ENCODE results near the gene SYNGR4. TPM values are rescaled to one million over a fixed set of nuclear protein-coding genes. Genes with fewer than 3 reads are reported as not detected.
"Not testable (repeated sequence)": the region's sequence is repeated elsewhere in the genome, so short reads cannot be mapped to it uniquely, and the experiment has no call there.

The SYNGR4 gene, protein sequence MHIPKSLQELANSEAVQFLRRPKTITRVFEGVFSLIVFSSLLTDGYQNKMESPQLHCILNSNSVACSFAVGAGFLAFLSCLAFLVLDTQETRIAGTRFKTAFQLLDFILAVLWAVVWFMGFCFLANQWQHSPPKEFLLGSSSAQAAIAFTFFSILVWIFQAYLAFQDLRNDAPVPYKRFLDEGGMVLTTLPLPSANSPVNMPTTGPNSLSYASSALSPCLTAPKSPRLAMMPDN
- polyA plus RNA-seq, result not detected

DNA sequence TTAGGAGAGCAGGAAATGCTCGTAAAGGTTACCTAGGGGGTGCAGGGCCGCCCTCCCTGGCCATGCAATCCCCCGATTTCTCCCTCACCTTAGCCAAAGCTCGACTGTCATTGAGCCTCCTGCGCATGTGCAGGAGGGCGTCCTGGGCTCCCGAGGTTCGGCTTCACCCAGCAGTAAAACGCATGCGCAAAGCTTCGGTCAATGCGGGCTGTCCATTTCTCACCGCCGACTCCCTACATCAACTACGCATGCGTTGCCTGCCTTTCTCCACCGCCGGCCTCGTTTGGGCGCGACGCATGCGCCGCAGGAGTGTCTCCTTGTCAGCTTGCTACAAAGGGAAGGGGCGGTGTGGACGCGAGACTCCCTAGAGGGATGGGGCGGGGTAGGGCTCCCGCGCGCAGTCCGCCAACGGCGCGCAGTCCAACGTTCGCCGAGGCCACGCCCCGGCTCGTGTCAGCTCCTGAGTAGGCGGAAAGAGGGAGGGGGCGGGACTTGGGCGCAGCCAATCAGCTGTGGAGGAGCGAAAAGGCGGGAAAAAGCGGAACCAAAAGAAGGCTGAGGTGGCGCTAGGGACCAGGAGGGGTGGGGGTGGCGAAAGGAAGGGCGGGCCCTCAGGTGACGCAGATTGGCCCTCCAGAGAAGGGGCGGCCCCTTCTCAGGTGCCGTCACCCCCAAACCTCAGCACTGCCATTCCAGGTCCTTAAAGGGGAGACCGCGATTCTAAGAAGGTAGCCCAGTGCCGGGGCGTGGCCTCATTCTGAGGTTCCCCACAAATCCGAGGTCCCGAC is at the start of gene SYNGR4, which contains the start of gene TMEM143:
Gene SYNGR4 (plus strand): TSS at position 558 of the 788 bp plus-strand sequence. CDS start 1,476 bp downstream, outside the sequence.
Gene TMEM143 (minus strand): TSS at position 131 of the 788 bp plus-strand sequence. CDS start 20 bp downstream, at position 111.
- Mint-ChIP-seq H3K36me3 (no peaks in the 10 kb centered on the region), H3K4me1 (peaks cover 12 to 18% of the 10 kb centered on the region in 2 donors), H3K27ac (peak within 1 kb of the TSS; percentile 81 to 96 (median 92))

DNA sequence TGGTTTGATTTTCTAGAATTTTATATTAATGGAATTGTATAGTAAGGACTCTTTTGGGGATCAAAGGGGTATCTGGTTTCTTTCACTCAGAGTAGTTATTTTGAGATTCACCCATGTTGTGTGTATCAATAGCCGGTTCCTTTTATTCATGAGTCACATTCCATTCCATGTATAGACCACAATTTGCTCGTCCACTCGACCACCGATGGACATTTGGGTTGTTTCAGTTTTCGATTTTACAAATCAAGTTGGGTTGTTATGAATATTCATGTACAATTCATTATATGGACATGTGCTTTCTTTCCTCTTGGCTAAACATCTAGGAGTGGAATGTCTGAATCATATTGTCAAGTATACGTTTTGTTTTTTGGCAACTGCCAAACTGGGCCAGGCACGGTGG is 48.5 kb upstream of the SYNGR4 start:
- peaks cover 8 to 9% of the 10 kb centered on the region in 2 donors for H3K4me1 Mint-ChIP-seq
- H3K27ac Mint-ChIP-seq, result no peak overlapping the region
- H3K27me3 Mint-ChIP-seq (ENCODE audit: low read depth in 3 of 3), result peaks cover 0 to 2% (median 2%) of the 10 kb centered on the region in 3 donors
- H3K9me3 Mint-ChIP-seq, result no peaks in the 10 kb centered on the region
- H3K4me3 Mint-ChIP-seq, result no peak overlapping the region
- H3K36me3 Mint-ChIP-seq, result no peaks in the 10 kb centered on the region
- DNase-seq, result no peak

More for the DNA sequence above, at the start of gene SYNGR4, which contains the start of gene TMEM143:
- H3K27me3 Mint-ChIP-seq (ENCODE audit: low read depth in 3 of 3), result peaks cover 5 to 9% (median 8%) of the 10 kb centered on the region in 3 donors
- H3K4me3 Mint-ChIP-seq, result peak within 1 kb of the TSS; percentile 88 to 94 (median 90)
- peak; percentile 97 to 99 (median 98) for DNase-seq
- no peaks in the 10 kb centered on the region for H3K9me3 Mint-ChIP-seq

DNA sequence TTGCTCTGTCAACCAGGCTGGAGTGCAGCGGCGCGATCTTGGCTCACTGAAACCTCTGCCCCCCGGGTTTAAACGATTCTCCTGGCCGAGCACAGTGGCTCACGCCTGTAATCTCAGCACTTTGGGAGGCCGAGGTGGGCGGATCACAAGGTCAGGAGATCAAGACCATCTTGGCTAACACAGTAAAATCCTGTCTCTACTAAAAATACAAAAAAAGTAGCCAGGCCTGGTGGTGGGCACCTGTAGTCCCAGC is 46.5 kb upstream of the SYNGR4 start:
- H3K27ac Mint-ChIP-seq, H3K36me3 Mint-ChIP-seq, H3K9me3 Mint-ChIP-seq, DNase-seq, H3K4me3 Mint-ChIP-seq: not testable (repeated sequence)
- H3K27me3 Mint-ChIP-seq (ENCODE audit: low read depth in 3 of 3), result peaks cover 13 to 18% (median 16%) of the 10 kb centered on the region in 3 donors
- H3K4me1 Mint-ChIP-seq, result peaks cover 26% of the 10 kb centered on the region in 2 donors

DNA sequence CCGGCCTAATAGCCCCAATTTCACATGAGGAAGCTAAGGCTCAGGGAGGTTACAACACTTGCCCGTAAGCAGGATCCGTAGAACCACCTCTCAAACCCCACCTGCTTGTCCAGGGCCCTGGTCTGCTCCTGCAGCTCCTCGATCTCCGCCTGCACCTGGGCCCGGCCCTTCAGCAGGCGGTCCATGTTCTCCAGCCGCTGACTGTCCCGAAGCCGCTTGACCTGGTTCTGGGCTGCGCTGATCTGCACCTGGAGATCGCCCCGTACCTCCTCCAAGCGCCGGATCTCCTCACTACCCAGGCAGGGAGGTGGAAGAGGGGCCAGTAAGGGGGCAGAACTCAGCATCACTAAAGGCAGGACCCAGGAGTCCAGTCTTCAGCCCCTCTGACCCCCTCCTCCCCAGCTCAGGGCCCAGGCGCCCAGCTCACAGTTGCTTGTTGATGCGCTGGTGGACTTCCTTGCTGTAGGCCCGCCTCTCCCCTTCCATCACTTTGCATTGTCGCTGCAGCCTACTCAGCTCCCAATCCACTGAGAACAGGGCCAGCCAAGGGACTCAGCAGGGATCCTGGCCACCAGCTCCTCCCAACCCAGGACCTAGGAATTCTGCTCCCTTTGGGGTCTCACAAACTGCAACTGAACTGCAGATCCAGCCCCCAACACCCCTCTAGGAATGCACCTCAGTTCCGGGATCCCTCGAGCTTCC is 45.7 kb upstream of the SYNGR4 start:
- Mint-ChIP-seq H3K4me1 (peaks cover 34% of the 10 kb centered on the region in 2 donors), H3K36me3 (no peaks in the 10 kb centered on the region), H3K27ac (no peak overlapping the region)

DNA sequence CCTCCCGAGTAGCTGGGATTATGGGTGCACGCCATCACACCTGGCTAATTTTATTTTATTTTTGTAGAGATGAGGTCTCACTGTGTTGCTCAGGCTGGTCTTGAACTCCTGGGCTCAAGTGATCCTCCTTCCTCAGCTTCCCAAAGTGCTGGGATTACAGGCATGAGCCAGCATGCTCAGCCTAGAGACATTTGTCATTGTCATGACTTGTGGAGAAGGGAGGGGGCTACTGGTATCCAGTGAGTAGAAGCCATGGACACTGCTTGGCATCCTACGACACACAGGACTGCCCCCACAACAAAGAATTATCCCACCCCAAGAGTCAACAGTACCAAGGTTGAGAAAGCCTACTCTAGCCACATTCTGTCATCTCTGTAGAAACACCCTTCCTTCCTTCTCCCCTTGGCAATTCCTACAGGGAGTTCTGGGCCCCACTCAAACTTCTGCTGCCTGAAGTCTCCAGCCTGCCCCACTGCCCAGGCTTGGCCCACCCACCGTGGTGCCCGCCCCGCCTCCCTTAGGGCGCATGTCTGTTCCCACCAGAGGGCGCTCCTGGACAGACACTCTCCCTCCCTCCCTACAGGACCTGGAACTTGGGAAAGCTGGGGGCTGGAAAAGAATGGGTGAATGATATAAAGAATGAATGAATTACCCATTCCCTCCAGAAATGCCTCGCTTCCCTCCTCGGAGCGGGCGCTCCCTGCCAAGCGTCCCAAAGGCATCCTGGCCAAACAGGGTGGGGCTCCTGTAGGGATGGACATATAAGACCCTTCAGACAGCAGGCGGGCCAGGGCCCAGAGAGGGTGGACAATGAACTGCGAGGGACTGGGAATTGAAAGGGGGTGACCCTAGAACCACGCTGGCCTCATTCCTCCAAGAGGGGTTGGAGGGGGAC is 44.3 kb upstream of the SYNGR4 start:
- Mint-ChIP-seq H3K27ac (peak overlapping the region; percentile 96 to 100 (median 99)), H3K4me3 (peak overlapping the region in 4 of 5 donors; percentile 55 to 97 (median 92)), H3K27me3 (ENCODE audit: low read depth in 3 of 3) (peaks cover 10 to 21% (median 19%) of the 10 kb centered on the region in 3 donors), H3K4me1 (peaks cover 48 to 49% of the 10 kb centered on the region in 2 donors), H3K36me3 (peaks cover 0 to 4% (median 0%) of the 10 kb centered on the region in 3 donors), H3K9me3 (no peaks in the 10 kb centered on the region)
- DNase-seq, result peak; percentile 78 to 80 (median 80)

More for the DNA sequence above, 45.7 kb upstream of the SYNGR4 start:
- no peak for DNase-seq
- H3K27me3 Mint-ChIP-seq (ENCODE audit: low read depth in 3 of 3), result peaks cover 13 to 19% (median 18%) of the 10 kb centered on the region in 3 donors
- H3K9me3 Mint-ChIP-seq, result no peaks in the 10 kb centered on the region
- no peak overlapping the region for H3K4me3 Mint-ChIP-seq

DNA sequence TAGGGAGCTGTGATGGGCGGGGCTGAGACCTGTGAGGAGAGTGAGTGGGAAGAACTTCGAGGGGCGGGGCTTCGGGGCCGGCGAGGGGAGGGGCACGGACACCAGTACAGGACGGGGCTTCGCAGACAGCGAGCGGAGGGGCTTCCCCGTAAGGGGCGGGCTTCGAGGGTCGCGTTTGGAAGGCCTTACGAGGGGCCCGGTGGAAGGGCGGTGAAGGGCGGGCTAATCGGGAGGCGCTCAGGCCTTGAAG is 42.9 kb upstream of the SYNGR4 start:
- Mint-ChIP-seq H3K4me3 (peak overlapping the region; percentile 92 to 98 (median 94)), H3K36me3 (peaks cover 0 to 4% (median 4%) of the 10 kb centered on the region in 3 donors), H3K9me3 (no peaks in the 10 kb centered on the region), H3K27me3 (ENCODE audit: low read depth in 3 of 3) (peaks cover 20 to 25% (median 23%) of the 10 kb centered on the region in 3 donors), H3K4me1 (peaks cover 62 to 63% of the 10 kb centered on the region in 2 donors), H3K27ac (peak overlapping the region; percentile 96 to 100 (median 99))
- DNase-seq, result peak; percentile 90 to 91 (median 91)

DNA sequence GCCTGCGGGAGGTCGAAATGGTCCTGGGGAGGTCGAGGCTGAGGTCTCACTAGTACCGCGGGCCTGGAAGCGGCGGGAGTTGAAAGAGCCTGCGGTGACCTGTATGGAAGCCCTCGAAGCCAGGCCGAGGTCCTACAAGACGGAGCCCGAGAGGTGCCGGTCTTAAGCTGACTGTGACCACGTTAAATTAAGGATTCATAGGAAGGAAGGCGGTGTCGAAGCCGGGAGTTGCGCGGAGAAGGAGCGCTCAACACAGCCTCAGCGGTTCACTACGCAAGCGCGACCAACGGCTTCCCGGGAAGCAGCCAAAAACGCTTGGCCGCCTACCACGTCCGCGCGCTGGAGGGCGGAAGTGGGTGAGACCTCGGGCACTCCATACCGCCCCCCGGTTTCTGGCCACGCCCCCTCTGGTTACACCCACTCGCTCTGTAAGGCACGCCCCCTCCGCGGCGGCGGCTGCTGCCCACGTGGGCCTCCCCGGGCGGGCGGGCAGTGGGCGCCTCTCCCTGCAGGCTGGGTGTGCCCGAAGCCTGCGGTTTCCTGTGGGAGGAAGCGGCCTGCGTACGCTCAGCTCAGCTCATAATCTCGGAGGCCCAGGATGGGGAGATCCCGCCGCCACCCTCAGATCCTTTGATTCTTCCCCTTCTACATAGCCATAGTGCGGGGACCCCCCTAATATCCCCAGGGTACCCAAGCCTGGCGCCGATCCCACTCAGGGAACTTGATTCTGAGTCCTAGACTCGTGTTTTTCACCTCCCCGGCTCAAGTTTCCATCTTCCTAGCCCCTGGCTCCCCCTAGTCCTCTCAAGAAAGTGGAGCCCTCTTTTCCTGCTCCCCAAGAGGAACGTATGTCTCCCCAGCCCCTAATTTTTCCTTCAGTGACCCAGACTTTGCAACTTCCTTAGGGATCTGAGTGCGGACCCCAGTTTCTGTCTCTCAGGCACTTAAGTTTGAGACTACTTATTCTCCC is 42.3 kb upstream of the SYNGR4 start:
- H3K4me1 Mint-ChIP-seq, result peaks cover 68% of the 10 kb centered on the region in 2 donors
- peak overlapping the region; percentile 98 to 100 (median 99) for H3K27ac Mint-ChIP-seq
- H3K27me3 Mint-ChIP-seq (ENCODE audit: low read depth in 3 of 3), result peaks cover 20 to 25% (median 23%) of the 10 kb centered on the region in 3 donors
- H3K9me3 Mint-ChIP-seq, result no peaks in the 10 kb centered on the region
- peak overlapping the region; percentile 92 to 98 (median 94) for H3K4me3 Mint-ChIP-seq
- DNase-seq, result peak; percentile 100
- H3K36me3 Mint-ChIP-seq, result peaks cover 0 to 4% (median 4%) of the 10 kb centered on the region in 3 donors

DNA sequence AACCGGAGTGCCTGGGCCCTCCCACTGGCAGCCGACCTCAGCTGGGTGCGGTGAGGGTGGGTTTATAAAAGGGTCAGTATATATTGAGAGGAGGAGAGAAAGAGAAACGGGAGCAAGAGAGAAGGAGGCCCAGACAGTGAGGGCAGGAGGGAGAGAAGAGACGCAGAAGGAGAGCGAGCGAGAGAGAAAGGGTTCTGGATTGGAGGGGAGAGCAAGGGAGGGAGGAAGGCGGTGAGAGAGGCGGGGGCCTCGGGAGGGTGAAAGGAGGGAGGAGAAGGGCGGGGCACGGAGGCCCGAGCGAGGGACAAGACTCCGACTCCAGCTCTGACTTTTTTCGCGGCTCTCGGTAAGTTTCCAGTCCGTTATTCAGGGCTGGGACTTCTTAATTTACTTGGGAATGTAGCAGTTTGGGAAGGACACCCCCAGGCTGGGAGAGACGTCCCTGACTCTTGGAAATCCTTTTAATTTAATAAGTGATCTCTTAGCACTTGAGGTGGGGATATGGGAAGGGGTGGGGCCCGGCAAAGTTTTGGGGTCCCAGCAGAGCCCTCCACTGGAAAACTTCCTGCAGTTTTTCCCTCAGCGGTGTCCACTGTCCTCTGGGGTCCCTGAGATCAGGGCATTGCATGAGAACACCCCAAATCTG is 38.8 kb upstream of the SYNGR4 start, which contains the start of gene EMP3:
Gene EMP3 (plus strand): TSS at position 288 of the 646 bp plus-strand sequence. CDS start 1,293 bp downstream, outside the sequence.
- peaks cover 94 to 95% of the 10 kb centered on the region in 2 donors for H3K4me1 Mint-ChIP-seq
- no peaks in the 10 kb centered on the region for H3K9me3 Mint-ChIP-seq
- peak; percentile 78 to 81 (median 79) for DNase-seq
- peak within 1 kb of the TSS; percentile 98 to 100 (median 99) for H3K27ac Mint-ChIP-seq
- peak within 1 kb of the TSS; percentile 93 to 99 (median 98) for H3K4me3 Mint-ChIP-seq
- H3K27me3 Mint-ChIP-seq (ENCODE audit: low read depth in 3 of 3), result peaks cover 20 to 27% (median 26%) of the 10 kb centered on the region in 3 donors
- H3K36me3 Mint-ChIP-seq, result peaks cover 16 to 23% (median 20%) of the 10 kb centered on the region in 3 donors

DNA sequence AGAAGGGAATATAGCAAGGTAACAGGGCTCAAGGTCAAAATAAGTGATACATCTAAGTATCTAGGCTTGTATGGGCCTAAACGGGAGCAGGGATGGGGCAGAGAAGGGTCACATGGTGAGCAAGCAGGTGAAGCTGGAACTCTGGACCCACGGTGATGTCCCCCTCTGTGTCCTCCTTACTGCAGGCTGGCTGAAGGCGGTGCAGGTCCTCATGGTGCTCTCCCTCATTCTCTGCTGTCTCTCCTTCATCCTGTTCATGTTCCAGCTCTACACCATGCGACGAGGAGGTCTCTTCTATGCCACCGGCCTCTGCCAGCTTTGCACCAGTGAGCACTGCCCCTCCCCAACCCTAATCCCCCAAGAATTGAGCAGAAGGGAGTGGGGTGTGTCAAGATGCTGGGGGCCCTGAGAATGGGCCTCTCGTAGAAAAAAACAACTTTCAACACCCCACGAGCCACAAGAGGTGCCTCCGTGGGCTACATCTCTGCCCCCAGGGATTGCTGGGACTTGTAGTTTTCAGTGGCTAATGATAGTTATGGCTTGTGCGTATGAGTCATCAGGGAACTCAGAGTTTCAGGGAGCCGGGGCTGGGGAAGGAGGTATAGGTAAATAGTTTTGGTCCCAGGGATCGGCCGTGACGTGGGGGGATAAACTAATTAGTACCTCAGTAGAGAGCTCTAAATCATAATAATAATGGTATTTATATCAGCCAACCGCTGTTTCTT is 34.8 kb upstream of the SYNGR4 start:
- no peaks in the 10 kb centered on the region for H3K9me3 Mint-ChIP-seq
- H3K36me3 Mint-ChIP-seq, result peaks cover 16 to 26% (median 16%) of the 10 kb centered on the region in 3 donors
- H3K4me1 Mint-ChIP-seq, result peaks cover 84 to 88% of the 10 kb centered on the region in 2 donors
- peaks cover 11 to 16% (median 15%) of the 10 kb centered on the region in 3 donors for H3K27me3 Mint-ChIP-seq (ENCODE audit: low read depth in 3 of 3)
- H3K27ac Mint-ChIP-seq, result peak overlapping the region; percentile 87 to 96 (median 94)
- peak; percentile 28 to 46 (median 37) for DNase-seq
- peak overlapping the region; percentile 76 to 88 (median 83) for H3K4me3 Mint-ChIP-seq

DNA sequence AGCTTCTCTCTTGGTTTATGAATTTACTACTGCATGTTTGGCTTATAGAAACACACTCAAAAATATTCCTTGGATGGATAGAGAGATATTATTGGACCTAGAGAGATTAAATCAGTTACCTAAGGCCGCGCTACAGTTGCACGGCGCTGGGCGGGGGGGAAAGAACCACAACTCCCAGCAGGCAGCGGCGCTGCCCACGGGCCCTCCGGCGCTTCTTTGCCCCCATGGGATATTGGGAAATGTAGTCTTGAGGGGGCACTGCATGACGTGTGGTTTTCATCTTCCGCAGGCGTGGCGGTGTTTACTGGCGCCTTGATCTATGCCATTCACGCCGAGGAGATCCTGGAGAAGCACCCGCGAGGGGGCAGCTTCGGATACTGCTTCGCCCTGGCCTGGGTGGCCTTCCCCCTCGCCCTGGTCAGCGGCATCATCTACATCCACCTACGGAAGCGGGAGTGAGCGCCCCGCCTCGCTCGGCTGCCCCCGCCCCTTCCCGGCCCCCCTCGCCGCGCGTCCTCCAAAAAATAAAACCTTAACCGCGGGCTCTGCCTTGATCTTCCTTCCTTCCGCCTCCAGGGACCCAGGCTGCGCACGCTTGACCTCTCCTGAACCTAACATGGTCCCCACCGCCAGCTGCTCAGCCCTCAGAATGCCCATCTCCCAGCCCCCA is 34.0 kb upstream of the SYNGR4 start:
- peaks cover 14 to 26% (median 16%) of the 10 kb centered on the region in 3 donors for H3K36me3 Mint-ChIP-seq
- no peaks in the 10 kb centered on the region for H3K9me3 Mint-ChIP-seq
- DNase-seq, result peak; percentile 83 to 87 (median 86)

DNA sequence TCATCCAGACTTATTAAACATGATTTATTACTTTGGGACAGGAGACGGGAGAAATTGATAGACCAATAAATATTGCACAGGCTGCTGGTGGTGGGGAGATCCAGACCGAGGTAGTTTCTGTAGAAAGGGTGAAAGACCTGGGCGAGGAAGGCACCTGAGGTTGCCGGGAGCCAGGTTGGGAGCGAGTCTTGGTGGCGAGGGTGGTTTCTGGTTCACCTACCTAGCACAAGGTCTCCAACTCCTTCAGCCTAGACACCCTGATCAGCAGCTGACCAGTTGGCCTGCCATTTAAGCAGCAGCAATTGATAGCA is 31.9 kb upstream of the SYNGR4 start:
- Mint-ChIP-seq H3K4me3 (peak overlapping the region; percentile 89 to 99 (median 98)), H3K36me3 (peaks cover 12 to 24% (median 16%) of the 10 kb centered on the region in 3 donors), H3K4me1 (peaks cover 63 to 66% of the 10 kb centered on the region in 2 donors), H3K27me3 (ENCODE audit: low read depth in 3 of 3) (peaks cover 5 to 12% (median 6%) of the 10 kb centered on the region in 3 donors), H3K9me3 (no peaks in the 10 kb centered on the region), H3K27ac (peak overlapping the region; percentile 94 to 98 (median 96))
- DNase-seq, result no peak

More for the DNA sequence above, 34.0 kb upstream of the SYNGR4 start:
- Mint-ChIP-seq H3K27me3 (ENCODE audit: low read depth in 3 of 3) (peaks cover 8 to 14% (median 13%) of the 10 kb centered on the region in 3 donors), H3K4me1 (peaks cover 83 to 87% of the 10 kb centered on the region in 2 donors), H3K4me3 (peak overlapping the region; percentile 76 to 88 (median 83)), H3K27ac (peak overlapping the region; percentile 87 to 96 (median 94))
